BLaER1 (cell line): ENCODE data around the gene FBXL12.

Source experiments
- H3K27ac ChIP-seq: shearing (Covaris generic); formaldehyde crosslinking; 2 replicates; pipeline ENCODE4 v1.8.1; 2022
- H3K27me3 ChIP-seq: shearing (Covaris generic); formaldehyde crosslinking; 2 replicates; pipeline ENCODE4 v1.8.1; 2022
- H3K36me3 ChIP-seq: shearing (Covaris generic); formaldehyde crosslinking; 2 replicates; pipeline ENCODE4 v1.8.1; 2022
- H3K4me1 ChIP-seq: shearing (Covaris generic); formaldehyde crosslinking; 2 replicates; pipeline ENCODE4 v1.8.1; 2022
- H3K4me2 ChIP-seq: shearing (Covaris generic); formaldehyde crosslinking; 2 replicates; pipeline ENCODE4 v1.8.1; 2022
- H3K4me3 ChIP-seq: shearing (Covaris generic); formaldehyde crosslinking; 2 replicates; pipeline ENCODE4 v1.8.1; 2022
- H3K9ac ChIP-seq: shearing (Covaris generic); formaldehyde crosslinking; 2 replicates; pipeline ENCODE4 v1.8.1; 2022
- H3K9me3 ChIP-seq: shearing (Covaris generic); formaldehyde crosslinking; 2 replicates; pipeline ENCODE4 v1.8.1; 2022
- H4K20me1 ChIP-seq: shearing (Covaris generic); formaldehyde crosslinking; 2 replicates; pipeline ENCODE4 v1.8.1; 2022
- Cebpa-rat ChIP-seq: shearing (Covaris generic); IDR thresholded peaks from 2 replicates; pipeline ENCODE4 v1.8.1; 2022

The FBXL12 gene

DNA sequence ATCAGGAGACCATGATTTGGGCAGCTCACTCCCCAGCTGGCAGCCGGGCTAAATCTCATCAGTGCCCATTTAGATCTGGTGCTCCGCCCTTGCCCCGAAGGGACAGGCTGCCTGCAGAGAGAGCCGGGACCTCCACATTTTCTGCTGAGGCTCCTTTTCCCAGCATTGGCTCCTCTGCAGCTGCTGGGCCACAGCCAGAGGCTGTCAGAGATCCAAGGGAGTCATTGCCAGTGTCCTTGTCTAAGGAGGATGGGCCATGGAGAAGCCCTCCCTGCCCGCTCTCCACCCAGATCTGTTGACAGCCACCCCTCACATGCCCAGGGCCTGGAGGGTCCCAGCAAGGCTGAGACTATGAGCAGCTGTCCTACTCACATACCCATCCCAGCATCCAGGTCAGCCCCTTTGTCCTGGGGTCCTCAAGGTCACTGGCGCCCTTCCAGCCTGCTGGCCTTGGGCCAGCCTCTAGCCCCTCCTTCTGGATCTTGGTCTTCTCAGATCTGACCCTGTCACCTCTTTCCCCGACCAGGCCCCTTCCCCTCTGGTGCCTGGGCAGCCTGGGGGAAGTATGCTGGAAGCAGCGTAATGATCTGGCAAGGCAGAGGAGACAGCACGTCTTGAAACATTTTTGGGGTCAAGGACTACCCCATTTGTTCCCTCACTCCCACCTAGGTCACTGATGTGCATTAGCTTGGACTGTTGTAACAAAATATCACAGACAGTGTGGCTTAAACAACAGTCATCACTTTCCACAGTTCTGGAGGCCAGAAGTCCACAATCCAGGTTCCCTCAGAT lies 24.2 kb upstream of the FBXL12 start:
- no peak for TF ChIP-seq Cebpa-rat
- Histone ChIP-seq H3K4me3 (no peak overlapping the region), H3K4me2 (no peak overlapping the region), H3K27me3 (no peaks in the 10 kb centered on the region), H3K36me3 (peaks cover 100% of the 10 kb centered on the region), H3K27ac (no peak overlapping the region), H4K20me1 (peaks cover 80% of the 10 kb centered on the region), H3K4me1 (no peaks in the 10 kb centered on the region), H3K9me3 (no peaks in the 10 kb centered on the region), H3K9ac (no peak overlapping the region)

- Histone ChIP-seq H3K9me3 (no peaks in the 10 kb centered on the region), H3K27ac (no peak overlapping the region), H3K36me3 (peaks cover 76% of the 10 kb centered on the region), H3K27me3 (no peaks in the 10 kb centered on the region), H3K9ac (no peak overlapping the region), H3K4me3 (no peak overlapping the region), H3K4me2 (no peak overlapping the region), H4K20me1 (peaks cover 64% of the 10 kb centered on the region), H3K4me1 (peaks cover 15% of the 10 kb centered on the region)
- no peak for TF ChIP-seq Cebpa-rat
Observed at GRCh38 chr19:9839415-9839814, 20.5 kb upstream of the FBXL12 start.

- peaks cover 60% of the 10 kb centered on the region for H4K20me1 ChIP-seq
Observed at GRCh38 chr19:9838324-9838723, 19.4 kb upstream of the FBXL12 start.

DNA sequence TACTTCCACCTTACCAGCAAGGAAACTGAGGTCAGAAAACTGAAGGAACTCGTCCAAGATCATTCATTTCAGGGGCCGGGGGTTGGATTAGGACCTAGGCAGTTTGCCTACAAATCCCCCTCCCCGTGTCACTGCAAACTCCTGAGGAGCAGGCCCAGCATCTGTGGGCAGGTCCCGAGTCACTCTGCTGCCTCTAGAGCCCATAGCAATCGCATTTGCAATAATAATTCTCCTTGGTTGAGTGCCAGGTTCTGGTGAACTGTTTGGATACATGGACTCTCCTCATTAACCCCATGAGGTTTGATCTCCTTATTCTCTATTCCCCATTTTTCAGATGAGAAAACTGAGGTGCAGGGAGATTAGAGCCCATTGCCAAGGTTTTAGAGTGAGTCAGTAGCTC lies 17.1 kb upstream of the FBXL12 start:
- Histone ChIP-seq H3K27ac (peak overlapping the region; percentile 85), H3K27me3 (no peaks in the 10 kb centered on the region), H3K4me3 (peak overlapping the region; percentile 96), H3K9me3 (no peaks in the 10 kb centered on the region), H3K4me1 (peaks cover 19% of the 10 kb centered on the region), H3K9ac (peak overlapping the region; percentile 91), H3K4me2 (peak overlapping the region; percentile 93), H4K20me1 (peaks cover 43% of the 10 kb centered on the region), H3K36me3 (peaks cover 53% of the 10 kb centered on the region)
- TF ChIP-seq Cebpa-rat: no peak

More at GRCh38 chr19:9838324-9838723, 19.4 kb upstream of the FBXL12 start:
- H3K27ac ChIP-seq: no peak overlapping the region
- H3K27me3 ChIP-seq: no peaks in the 10 kb centered on the region
- H3K9ac ChIP-seq: no peak overlapping the region
- peaks cover 19% of the 10 kb centered on the region for H3K4me1 ChIP-seq
- H3K4me3 ChIP-seq: no peak overlapping the region
- H3K4me2 ChIP-seq: no peak overlapping the region
- no peaks in the 10 kb centered on the region for H3K9me3 ChIP-seq
- H3K36me3 ChIP-seq: peaks cover 65% of the 10 kb centered on the region
- no peak for TF ChIP-seq Cebpa-rat

GRCh38 chr19:9835507-9835949 lies 16.6 kb upstream of the FBXL12 start:
- H4K20me1 ChIP-seq: peaks cover 44% of the 10 kb centered on the region
- H3K36me3 ChIP-seq: peaks cover 53% of the 10 kb centered on the region
- H3K9ac ChIP-seq: peak overlapping the region; percentile 91
- peak overlapping the region; percentile 93 for H3K4me2 ChIP-seq
- TF ChIP-seq Cebpa-rat: no peak
- H3K4me3 ChIP-seq: peak overlapping the region; percentile 96
- H3K27ac ChIP-seq: peak overlapping the region; percentile 85
- H3K27me3 ChIP-seq: no peaks in the 10 kb centered on the region
- no peaks in the 10 kb centered on the region for H3K9me3 ChIP-seq
- H3K4me1 ChIP-seq: peaks cover 19% of the 10 kb centered on the region

DNA sequence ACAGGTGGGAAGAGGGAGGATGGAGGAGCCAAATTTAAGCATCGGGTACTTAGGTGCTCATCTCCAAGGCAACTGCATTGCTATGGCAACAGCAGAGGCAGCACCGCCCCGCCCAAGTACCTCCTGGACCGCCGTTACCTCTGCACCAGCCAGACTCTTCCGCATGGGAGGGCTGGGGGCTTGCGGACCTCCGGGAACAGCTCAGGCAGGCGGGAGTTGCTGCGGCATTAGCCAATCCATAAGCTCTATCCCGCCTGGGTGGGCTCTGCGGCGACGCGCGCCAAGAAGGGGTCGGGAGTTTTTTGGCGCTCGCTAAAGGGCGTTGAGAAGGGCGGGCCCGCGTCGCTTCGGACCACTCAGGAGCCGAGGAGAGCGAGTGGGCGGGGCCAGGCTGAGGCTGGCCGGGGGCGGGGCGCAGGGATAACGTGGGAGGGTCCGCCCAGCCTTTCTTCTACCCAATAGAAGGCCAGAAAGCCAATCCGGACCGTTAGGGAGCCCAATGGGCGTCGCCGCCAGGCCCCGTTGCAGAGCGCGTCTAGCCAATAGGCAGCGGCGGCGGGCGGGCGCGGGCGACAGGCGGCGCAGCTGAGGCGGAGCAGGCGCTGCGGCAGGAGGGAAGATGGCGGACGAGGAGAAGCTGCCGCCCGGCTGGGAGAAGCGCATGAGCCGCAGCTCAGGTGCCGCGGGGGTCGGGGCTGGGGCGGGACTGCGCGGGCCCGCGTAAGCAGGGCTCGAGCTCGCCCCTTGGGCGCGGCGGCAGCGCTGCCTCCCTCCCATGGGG lies 16.0 kb upstream of the FBXL12 start, which contains the start of gene PIN1:
Gene PIN1 (plus strand): TSS at position 593 of the 781 bp plus-strand sequence. CDS start 27 bp downstream, at position 620.
- peaks cover 20% of the 10 kb centered on the region for H3K4me1 ChIP-seq
- TF ChIP-seq Cebpa-rat: no peak

DNA sequence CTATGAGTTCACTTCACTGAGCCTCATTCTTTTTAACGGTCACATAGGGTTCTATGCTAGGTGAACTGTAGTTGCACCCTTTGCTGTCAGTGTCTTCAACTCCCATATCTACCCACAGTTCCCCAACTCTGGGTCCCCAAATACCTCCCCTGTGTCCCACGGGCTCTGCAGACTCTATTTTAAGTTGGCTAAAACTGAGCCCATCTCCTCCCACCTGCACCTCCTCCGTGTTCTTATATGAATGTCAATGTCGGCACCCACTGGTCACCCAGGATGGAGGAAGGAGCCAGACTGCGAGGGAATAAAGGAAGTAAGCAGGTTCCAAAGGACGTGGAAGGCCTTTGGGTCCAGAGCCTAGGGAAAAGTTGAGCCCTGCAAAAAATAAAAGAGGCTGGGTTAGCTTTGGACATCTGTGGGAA lies 15.4 kb upstream of the FBXL12 start:
- Histone ChIP-seq H4K20me1 (peaks cover 56% of the 10 kb centered on the region), H3K4me2 (peak overlapping the region; percentile 54), H3K27ac (no peak overlapping the region), H3K27me3 (no peaks in the 10 kb centered on the region), H3K9ac (no peak overlapping the region), H3K9me3 (no peaks in the 10 kb centered on the region), H3K4me1 (peaks cover 26% of the 10 kb centered on the region), H3K4me3 (peak overlapping the region; percentile 96), H3K36me3 (peaks cover 53% of the 10 kb centered on the region)
- TF ChIP-seq Cebpa-rat: no peak

More for the DNA sequence above, 16.0 kb upstream of the FBXL12 start, which contains the start of gene PIN1:
- Histone ChIP-seq H3K9ac (peak within 1 kb of the TSS; percentile 91), H3K4me2 (peak within 1 kb of the TSS; percentile 93), H3K27me3 (no peaks in the 10 kb centered on the region), H3K27ac (peak within 1 kb of the TSS; percentile 85), H3K9me3 (no peaks in the 10 kb centered on the region), H3K4me3 (peak within 1 kb of the TSS; percentile 96), H3K36me3 (peaks cover 53% of the 10 kb centered on the region), H4K20me1 (peaks cover 50% of the 10 kb centered on the region)

- Histone ChIP-seq H3K9me3 (no peaks in the 10 kb centered on the region), H3K4me1 (peaks cover 38% of the 10 kb centered on the region), H4K20me1 (peaks cover 71% of the 10 kb centered on the region), H3K9ac (peak overlapping the region; percentile 94), H3K27ac (peak overlapping the region; percentile 86), H3K4me2 (peak overlapping the region; percentile 99), H3K36me3 (peaks cover 60% of the 10 kb centered on the region), H3K27me3 (no peaks in the 10 kb centered on the region), H3K4me3 (peak overlapping the region; percentile 96)
- no peak for TF ChIP-seq Cebpa-rat
Observed at GRCh38 chr19:9828551-9829063, 9.7 kb upstream of the FBXL12 start.

GRCh38 chr19:9827289-9828238 lies 8.7 kb upstream of the FBXL12 start, which contains the start of gene UBL5:
Gene UBL5 (plus strand): TSS chr19:9827918. CDS start chr19:9828338, 420 bp downstream.
- Histone ChIP-seq H4K20me1 (peaks cover 79% of the 10 kb centered on the region), H3K36me3 (peaks cover 61% of the 10 kb centered on the region), H3K9me3 (no peaks in the 10 kb centered on the region), H3K9ac (peak within 1 kb of the TSS; percentile 94), H3K27ac (peak within 1 kb of the TSS; percentile 86), H3K4me3 (peak within 1 kb of the TSS; percentile 96), H3K27me3 (no peaks in the 10 kb centered on the region), H3K4me2 (peak within 1 kb of the TSS; percentile 99), H3K4me1 (peaks cover 49% of the 10 kb centered on the region)
- TF ChIP-seq Cebpa-rat: no peak
